Right atrium auricular region (tissue), 2 donors: ENCODE measurements around the gene FHAD1. TPM values are rescaled to one million over a fixed set of nuclear protein-coding genes. Genes with fewer than 3 reads are reported as not detected.

Experiments
- DNase-seq: peaks from one replicate; pipeline ENCODE4 v3.0.0-alpha.2; 2019; ENCODE audit warnings: low spot score
- H3K27ac ChIP-seq, 2 donors: fragments of 200-600 bp; sonication (generic); 1 replicate in 1 of 2; 2 replicates in 1 of 2; pipeline ENCODE4 v1.5.1; 2016 to 2019
- H3K27me3 ChIP-seq, 2 donors: fragments of 200-600 bp; sonication (generic); one replicate each; pipeline versions ENCODE4 v1.5.1 to v1.6.0; 2017 to 2019
- H3K36me3 ChIP-seq: fragments of 200-600 bp; sonication (generic); one replicate; pipeline ENCODE4 v1.5.1; 2016
- H3K4me1 ChIP-seq, 2 donors: fragments of 200-600 bp; sonication (generic); one replicate each; pipeline versions ENCODE4 v1.5.1 to v1.6.0; 2017 to 2019
- H3K4me3 ChIP-seq, 2 donors: fragments of 200-600 bp; sonication (generic); 1 replicate in 1 of 2; 2 replicates in 1 of 2; pipeline ENCODE4 v1.5.1; 2017 to 2019; ENCODE audit warnings: mild to moderate bottlenecking in 1 of 2, moderate library complexity in 1 of 2
- H3K9me3 ChIP-seq, 2 donors: fragments of 200-600 bp; sonication (generic); one replicate each; pipeline ENCODE4 v1.5.1; 2019
- total RNA-seq, 2 donors: library from RNA; depleted of rRNA; stranded (reverse); fragments of >200 nt; gene quantifications; one replicate each; pipeline ENCODE4 v1.1.0, GENCODE V29; 2016
- TF ChIP-seq, protein P1 (sequence below), 2 donors: fragments of 200-600 bp; sonication (generic); IDR thresholded peaks; one replicate each; pipeline ENCODE4 v1.5.1; 2019; ENCODE audit warnings: antibody characterized with exemption in 2 of 2

The FHAD1 gene
- total RNA-seq, 2 donors from 2014 or later: not detected

DNA sequence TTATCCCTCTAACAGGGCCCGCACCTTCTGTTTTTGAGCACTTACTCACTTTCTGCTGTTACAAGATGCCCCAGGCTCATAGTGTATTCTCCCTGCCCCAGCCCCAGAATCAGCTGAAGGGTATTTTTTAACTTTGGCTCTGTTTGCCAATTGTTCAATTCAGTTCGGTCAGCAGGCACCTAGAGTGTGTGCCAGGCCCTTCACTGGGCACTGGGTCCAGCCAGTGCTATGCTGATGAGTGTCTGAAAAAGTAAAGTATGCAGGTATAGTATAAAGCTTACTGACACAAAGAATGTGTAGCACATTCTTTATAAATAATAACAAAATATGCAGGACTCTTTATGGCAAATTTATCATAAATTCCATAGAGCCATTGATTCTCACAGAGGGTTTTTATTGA lies 35.0 kb downstream of the FHAD1 start:
- H3K4me1 ChIP-seq: peaks cover 0 to 5% of the 10 kb centered on the region in 2 donors
- TF ChIP-seq, protein P1, sequence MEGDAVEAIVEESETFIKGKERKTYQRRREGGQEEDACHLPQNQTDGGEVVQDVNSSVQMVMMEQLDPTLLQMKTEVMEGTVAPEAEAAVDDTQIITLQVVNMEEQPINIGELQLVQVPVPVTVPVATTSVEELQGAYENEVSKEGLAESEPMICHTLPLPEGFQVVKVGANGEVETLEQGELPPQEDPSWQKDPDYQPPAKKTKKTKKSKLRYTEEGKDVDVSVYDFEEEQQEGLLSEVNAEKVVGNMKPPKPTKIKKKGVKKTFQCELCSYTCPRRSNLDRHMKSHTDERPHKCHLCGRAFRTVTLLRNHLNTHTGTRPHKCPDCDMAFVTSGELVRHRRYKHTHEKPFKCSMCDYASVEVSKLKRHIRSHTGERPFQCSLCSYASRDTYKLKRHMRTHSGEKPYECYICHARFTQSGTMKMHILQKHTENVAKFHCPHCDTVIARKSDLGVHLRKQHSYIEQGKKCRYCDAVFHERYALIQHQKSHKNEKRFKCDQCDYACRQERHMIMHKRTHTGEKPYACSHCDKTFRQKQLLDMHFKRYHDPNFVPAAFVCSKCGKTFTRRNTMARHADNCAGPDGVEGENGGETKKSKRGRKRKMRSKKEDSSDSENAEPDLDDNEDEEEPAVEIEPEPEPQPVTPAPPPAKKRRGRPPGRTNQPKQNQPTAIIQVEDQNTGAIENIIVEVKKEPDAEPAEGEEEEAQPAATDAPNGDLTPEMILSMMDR (IDR thresholded peaks at IDR 0.05): no peak
- H3K27me3 ChIP-seq: no peaks in the 10 kb centered on the region
- DNase-seq: no peak
- no peaks in the 10 kb centered on the region for H3K9me3 ChIP-seq
- H3K4me3 ChIP-seq: no peak overlapping the region
- H3K27ac ChIP-seq: peak overlapping the region; percentile 71 to 84
- no peaks in the 10 kb centered on the region for H3K36me3 ChIP-seq

DNA sequence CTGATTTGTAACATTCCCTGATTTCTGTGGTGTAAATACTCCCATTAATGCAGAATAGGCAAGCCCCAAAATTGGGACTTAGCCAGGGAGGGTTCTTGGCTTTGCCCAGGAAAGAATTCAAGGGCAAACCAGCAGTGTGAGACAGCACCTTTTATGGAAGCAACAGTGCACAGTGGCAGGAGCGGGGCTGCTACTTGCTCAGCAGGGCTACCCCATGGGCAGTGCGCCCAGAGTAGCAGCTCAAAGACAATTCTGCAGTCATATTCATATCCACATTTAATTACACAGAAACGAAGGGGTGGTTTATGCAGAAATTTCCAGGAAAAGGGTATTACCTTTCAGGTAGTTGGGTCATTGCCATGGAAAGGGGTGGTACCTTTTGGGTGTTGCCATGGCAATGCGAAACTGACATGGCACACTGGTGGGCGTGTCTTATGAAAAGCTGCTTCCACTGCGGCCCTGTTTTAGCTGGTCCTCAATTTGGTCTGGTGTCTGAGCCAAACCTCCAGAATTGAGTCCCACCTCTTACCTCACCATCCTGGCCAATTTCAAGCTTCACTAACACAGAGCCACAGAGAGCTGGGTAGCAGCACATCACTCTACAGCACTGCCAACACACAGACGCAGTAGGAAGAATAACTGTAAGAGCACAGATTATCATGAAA lies 35.9 kb downstream of the FHAD1 start:
- no peak for DNase-seq
- H3K27me3 ChIP-seq: no peaks in the 10 kb centered on the region
- no peak overlapping the region for H3K4me3 ChIP-seq
- no peaks in the 10 kb centered on the region for H3K9me3 ChIP-seq
- peak overlapping the region; percentile 71 to 84 for H3K27ac ChIP-seq
- H3K4me1 ChIP-seq: peaks cover 0 to 5% of the 10 kb centered on the region in 2 donors
- H3K36me3 ChIP-seq: no peaks in the 10 kb centered on the region
- TF ChIP-seq, protein P1 (IDR thresholded peaks at IDR 0.05): no peak

DNA sequence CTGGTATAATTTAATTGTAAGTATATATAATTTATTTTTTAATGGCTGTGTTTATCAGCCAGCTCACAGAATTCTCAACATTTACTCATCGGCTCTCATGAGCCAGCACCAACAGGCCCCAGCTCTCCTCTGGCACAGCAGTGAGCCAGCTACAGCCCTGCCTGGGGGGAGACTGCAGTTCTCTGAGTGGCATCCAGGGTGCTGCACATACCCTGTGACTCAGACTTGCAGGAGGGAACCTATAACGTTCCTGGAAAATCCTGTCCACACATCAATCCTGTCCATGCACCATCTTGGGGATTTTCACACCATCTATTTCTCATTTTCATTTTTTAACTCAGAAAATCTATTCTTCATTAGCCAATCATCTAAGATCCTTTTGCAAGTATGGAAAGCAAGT lies 36.5 kb downstream of the FHAD1 start:
- peak overlapping the region; percentile 71 to 84 for H3K27ac ChIP-seq
- no peak for DNase-seq
- H3K36me3 ChIP-seq: no peaks in the 10 kb centered on the region
- H3K4me1 ChIP-seq: peaks cover 0 to 5% of the 10 kb centered on the region in 2 donors
- no peaks in the 10 kb centered on the region for H3K27me3 ChIP-seq
- TF ChIP-seq, protein P1 (IDR thresholded peaks at IDR 0.05): peak in 1 of 2 donors; percentile 11
- no peak overlapping the region for H3K4me3 ChIP-seq
- no peaks in the 10 kb centered on the region for H3K9me3 ChIP-seq

DNA sequence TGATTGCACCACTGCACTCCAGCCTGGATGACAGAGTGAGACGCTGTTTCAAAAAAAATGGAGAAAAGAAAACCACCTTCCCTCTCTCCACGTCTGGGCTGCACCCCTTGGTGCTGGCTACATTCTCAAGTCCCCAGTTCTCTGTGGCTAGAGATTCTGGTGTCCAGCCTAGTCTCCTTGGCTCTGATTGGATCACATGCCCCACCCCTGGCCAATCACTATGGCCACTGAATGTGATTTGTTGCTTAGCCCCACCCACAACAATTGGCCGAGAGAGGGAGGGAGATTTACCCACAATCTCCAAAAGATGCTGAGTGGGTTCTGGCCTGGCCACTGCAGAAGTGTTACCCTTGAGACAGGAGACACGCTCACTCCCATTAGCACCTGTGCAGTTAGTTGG lies 39.4 kb downstream of the FHAD1 start:
- H3K27ac ChIP-seq: no peak overlapping the region
- TF ChIP-seq, protein P1 (IDR thresholded peaks at IDR 0.05): no peak

DNA sequence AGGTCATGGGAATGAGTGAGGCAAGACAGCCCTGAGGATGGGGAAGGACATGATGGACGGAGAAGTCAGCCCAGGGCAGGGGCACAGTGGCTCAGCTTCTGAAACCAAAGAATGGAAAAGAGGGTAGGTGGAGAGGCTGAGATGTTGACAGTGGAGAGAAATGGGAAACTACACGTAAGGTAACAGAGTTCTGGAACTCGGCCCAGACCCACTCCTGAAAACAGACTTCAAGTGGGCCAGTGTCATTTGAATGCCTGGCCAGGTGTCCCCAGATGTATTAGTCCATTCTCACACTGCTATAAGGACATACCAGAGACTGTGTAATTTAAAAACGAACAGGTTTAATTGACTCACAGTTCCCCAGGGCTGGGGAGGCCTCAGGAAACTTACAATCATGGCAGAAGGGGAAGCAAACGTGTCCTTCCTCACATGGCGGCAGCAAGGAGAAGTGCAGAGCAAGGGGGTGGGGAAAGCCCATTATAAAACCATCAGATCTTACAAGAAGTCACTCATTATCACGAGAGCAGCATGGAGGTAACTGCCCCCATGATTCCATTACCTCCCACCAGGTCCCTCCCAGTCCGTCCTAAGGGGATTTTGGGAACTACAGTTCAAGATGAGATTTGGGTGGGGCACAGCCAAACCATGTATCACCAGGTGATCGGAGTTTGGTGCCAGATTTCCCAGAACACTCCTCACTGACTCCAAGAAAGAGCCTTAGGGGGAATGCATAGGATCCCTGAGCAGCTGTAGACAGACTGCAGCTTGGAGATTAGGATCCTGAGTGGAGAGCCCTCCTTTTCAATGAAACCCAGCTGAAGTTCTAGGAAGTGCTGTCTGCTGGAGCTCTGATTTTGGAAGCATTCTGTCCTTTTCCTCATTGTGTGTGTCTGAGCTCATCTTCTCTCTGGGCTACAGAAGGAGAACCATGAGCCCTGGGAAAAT lies 40.3 kb downstream of the FHAD1 start:
- H3K4me3 ChIP-seq: no peak overlapping the region
- H3K27ac ChIP-seq: no peak overlapping the region
- peaks cover 0 to 5% of the 10 kb centered on the region in 2 donors for H3K4me1 ChIP-seq
- no peaks in the 10 kb centered on the region for H3K36me3 ChIP-seq
- TF ChIP-seq, protein P1 (IDR thresholded peaks at IDR 0.05): no peak
- DNase-seq: no peak
- no peaks in the 10 kb centered on the region for H3K9me3 ChIP-seq
- H3K27me3 ChIP-seq: no peaks in the 10 kb centered on the region

More for the DNA sequence above, 39.4 kb downstream of the FHAD1 start:
- Histone ChIP-seq H3K4me3 (no peak overlapping the region), H3K9me3 (no peaks in the 10 kb centered on the region), H3K27me3 (no peaks in the 10 kb centered on the region), H3K4me1 (peaks cover 0 to 5% of the 10 kb centered on the region in 2 donors), H3K36me3 (no peaks in the 10 kb centered on the region)
- DNase-seq: no peak
